ENCODE results near the gene HAPLN2.

- no peak for TF ChIP-seq POLR2A (IDR thresholded peaks at IDR 0.05)
- no peak for TF ChIP-seq CTCF (IDR thresholded peaks at IDR 0.05)
Measured at GRCh38 chr1:156665539-156665938, 46.3 kb downstream of the HAPLN2 start.

All from sigmoid colon (tissue), 3 donors.